Upper lobe of left lung (tissue), 4 donors: ENCODE measurements around the gene PPP5C.
"Not testable (repeated sequence)": the region's sequence is repeated elsewhere in the genome, so short reads cannot be mapped to it uniquely, and the experiment has no call there.

ENCODE experiments used
- POLR2A ChIP-seq, 4 donors: fragments of 450-650 bp; IDR thresholded peaks; one replicate each; pipeline ENCODE4 v1.5.1; 2016 to 2017; ENCODE audit warnings: antibody characterized with exemption in 4 of 4, mild to moderate bottlenecking in 2 of 4
- POLR2AphosphoS5 ChIP-seq, 2 donors: sonication (generic); formaldehyde crosslinking; IDR thresholded peaks; one replicate each; pipeline ENCODE4 v1.5.1; 2017; ENCODE audit warnings: antibody characterized with exemption in 2 of 2
- TF ChIP-seq, protein P1 (sequence below), 6 experiments: fragments of 450-650 bp in 4 of 6; fragments of 200-600 bp in 2 of 6; sonication (generic) in 2 of 6; IDR thresholded peaks; one replicate each; pipeline ENCODE4 v1.5.1; 2016 to 2019; ENCODE audit warnings: antibody characterized with exemption in 6 of 6

GRCh38 chr19:46433470-46433869 lies 86.6 kb downstream of the PPP5C start:
- not testable (repeated sequence) for TF ChIP-seq POLR2A, POLR2AphosphoS5 (IDR thresholded peaks at IDR 0.05)
- TF ChIP-seq, protein P1, sequence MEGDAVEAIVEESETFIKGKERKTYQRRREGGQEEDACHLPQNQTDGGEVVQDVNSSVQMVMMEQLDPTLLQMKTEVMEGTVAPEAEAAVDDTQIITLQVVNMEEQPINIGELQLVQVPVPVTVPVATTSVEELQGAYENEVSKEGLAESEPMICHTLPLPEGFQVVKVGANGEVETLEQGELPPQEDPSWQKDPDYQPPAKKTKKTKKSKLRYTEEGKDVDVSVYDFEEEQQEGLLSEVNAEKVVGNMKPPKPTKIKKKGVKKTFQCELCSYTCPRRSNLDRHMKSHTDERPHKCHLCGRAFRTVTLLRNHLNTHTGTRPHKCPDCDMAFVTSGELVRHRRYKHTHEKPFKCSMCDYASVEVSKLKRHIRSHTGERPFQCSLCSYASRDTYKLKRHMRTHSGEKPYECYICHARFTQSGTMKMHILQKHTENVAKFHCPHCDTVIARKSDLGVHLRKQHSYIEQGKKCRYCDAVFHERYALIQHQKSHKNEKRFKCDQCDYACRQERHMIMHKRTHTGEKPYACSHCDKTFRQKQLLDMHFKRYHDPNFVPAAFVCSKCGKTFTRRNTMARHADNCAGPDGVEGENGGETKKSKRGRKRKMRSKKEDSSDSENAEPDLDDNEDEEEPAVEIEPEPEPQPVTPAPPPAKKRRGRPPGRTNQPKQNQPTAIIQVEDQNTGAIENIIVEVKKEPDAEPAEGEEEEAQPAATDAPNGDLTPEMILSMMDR (IDR thresholded peaks at IDR 0.05): not testable (repeated sequence)
